MM.1S (cell line): ENCODE measurements around the gene CCDC54.
A peak's percentile ranks its signal among the peaks of the same experiment; 100 is the strongest.

Experiments used
- DNase-seq: peaks from one replicate; pipeline ENCODE4 v3.0.0-alpha.2; 2015
- H2AFZ ChIP-seq: fragments of 300-600 bp; sonication (generic); 2 replicates; pipeline ENCODE4 v1.6.0; 2016; ENCODE audit warnings: antibody characterized with exemption, low read length
- H3F3A ChIP-seq: fragments of 300-600 bp; sonication (generic); 2 replicates; pipeline ENCODE4 v1.6.1; 2016; ENCODE audit warnings: mild to moderate bottlenecking, antibody characterized with exemption, low read length, moderate library complexity, mixed read lengths; ENCODE audit not compliant: insufficient read depth
- H3K27ac ChIP-seq: fragments of 300-600 bp; sonication (generic); 2 replicates; pipeline ENCODE4 v1.5.1; 2016; ENCODE audit warnings: mild to moderate bottlenecking, low read length
- H3K27me3 ChIP-seq: fragments of 300-600 bp; sonication (generic); replicated peaks from 2 replicates; pipeline ENCODE4 v1.6.0; 2016; ENCODE audit warnings: low read length; ENCODE audit not compliant: insufficient read depth
- H3K36me3 ChIP-seq: fragments of 300-600 bp; sonication (generic); replicated peaks from 2 replicates; pipeline ENCODE4 v1.6.1; 2016; ENCODE audit warnings: mild to moderate bottlenecking, low read length, mixed read lengths; ENCODE audit not compliant: insufficient read depth
- H3K4me1 ChIP-seq: fragments of 300-600 bp; sonication (generic); 2 replicates; pipeline ENCODE4 v1.6.1; 2016; ENCODE audit warnings: low read length, mixed read lengths
- H3K4me2 ChIP-seq: fragments of 300-600 bp; sonication (generic); 2 replicates; pipeline ENCODE4 v1.6.0; 2016; ENCODE audit warnings: low read depth, low read length
- H3K4me3 ChIP-seq: fragments of 300-600 bp; sonication (generic); 2 replicates; pipeline ENCODE4 v1.5.1; 2016; ENCODE audit warnings: low read length, mixed read lengths
- H3K79me2 ChIP-seq: fragments of 300-600 bp; sonication (generic); 2 replicates; pipeline ENCODE4 v1.6.1; 2016; ENCODE audit warnings: mixed run types, low read length, mixed read lengths
- H3K9ac ChIP-seq: fragments of 300-600 bp; sonication (generic); 2 replicates; pipeline ENCODE4 v1.6.1; 2016; ENCODE audit warnings: low read length, mixed read lengths
- H3K9me2 ChIP-seq: fragments of 300-600 bp; sonication (generic); replicated peaks from 2 replicates; pipeline ENCODE4 v1.6.1; 2016; ENCODE audit warnings: mild to moderate bottlenecking, low read length, mixed read lengths; ENCODE audit not compliant: insufficient read depth
- H3K9me3 ChIP-seq: fragments of 300-600 bp; sonication (generic); replicated peaks from 2 replicates; pipeline ENCODE4 v1.6.1; 2016; ENCODE audit warnings: mild to moderate bottlenecking, low read length, mixed read lengths; ENCODE audit not compliant: insufficient read depth
- H4K20me1 ChIP-seq: fragments of 300-600 bp; sonication (generic); 2 replicates; pipeline ENCODE4 v1.6.1; 2016; ENCODE audit warnings: mild to moderate bottlenecking, low read length, moderate library complexity, mixed read lengths; ENCODE audit not compliant: insufficient read depth
- EZH2 ChIP-seq: fragments of 300-600 bp; sonication (generic); optimal IDR thresholded peaks from 2 replicates; pipeline ENCODE3; 2017; ENCODE audit warnings: low read depth, mild to moderate bottlenecking, antibody characterized with exemption, low read length, mixed read lengths
- EZH2phosphoT487 ChIP-seq: fragments of 300-600 bp; sonication (generic); IDR thresholded peaks from 2 replicates; pipeline ENCODE4 v1.6.1; 2018; ENCODE audit warnings: antibody characterized with exemption, low read length
- TF ChIP-seq, protein P1 (sequence below): fragments of 300-600 bp; sonication (generic); IDR thresholded peaks from 2 replicates; pipeline ENCODE4 v1.5.1; 2016; ENCODE audit warnings: antibody characterized with exemption, low read length, mixed read lengths

CCDC54 gene

DNA sequence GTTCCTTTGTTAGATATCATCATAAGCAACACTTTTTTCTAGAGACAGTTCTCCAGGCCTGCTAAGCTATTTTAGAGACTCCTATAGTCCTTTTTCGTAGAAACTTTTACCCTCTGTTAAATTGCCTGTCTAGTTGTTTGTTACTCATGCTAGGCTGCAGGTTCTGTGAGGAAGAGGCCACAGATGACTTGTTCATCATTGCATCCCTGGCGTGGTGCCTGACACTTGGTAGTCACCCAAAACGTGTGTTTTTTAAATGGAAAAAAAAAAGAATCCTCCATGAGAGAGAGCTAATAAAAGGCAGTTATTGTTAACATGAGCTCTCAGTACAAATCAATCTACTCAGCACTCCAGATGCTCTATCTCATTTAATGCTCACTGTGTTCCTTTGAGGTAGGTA lies 35.1 kb downstream of the CCDC54 start:
- TF ChIP-seq, protein P1, sequence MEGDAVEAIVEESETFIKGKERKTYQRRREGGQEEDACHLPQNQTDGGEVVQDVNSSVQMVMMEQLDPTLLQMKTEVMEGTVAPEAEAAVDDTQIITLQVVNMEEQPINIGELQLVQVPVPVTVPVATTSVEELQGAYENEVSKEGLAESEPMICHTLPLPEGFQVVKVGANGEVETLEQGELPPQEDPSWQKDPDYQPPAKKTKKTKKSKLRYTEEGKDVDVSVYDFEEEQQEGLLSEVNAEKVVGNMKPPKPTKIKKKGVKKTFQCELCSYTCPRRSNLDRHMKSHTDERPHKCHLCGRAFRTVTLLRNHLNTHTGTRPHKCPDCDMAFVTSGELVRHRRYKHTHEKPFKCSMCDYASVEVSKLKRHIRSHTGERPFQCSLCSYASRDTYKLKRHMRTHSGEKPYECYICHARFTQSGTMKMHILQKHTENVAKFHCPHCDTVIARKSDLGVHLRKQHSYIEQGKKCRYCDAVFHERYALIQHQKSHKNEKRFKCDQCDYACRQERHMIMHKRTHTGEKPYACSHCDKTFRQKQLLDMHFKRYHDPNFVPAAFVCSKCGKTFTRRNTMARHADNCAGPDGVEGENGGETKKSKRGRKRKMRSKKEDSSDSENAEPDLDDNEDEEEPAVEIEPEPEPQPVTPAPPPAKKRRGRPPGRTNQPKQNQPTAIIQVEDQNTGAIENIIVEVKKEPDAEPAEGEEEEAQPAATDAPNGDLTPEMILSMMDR, result no peak
- H3K4me1 ChIP-seq, result peaks cover 10% of the 10 kb centered on the region
- no peaks in the 10 kb centered on the region for H3K27me3 ChIP-seq
- H3F3A ChIP-seq, result peaks cover 3% of the 10 kb centered on the region; the same call in 1 of the 2 replicates
- no peak overlapping the region for H3K4me3 ChIP-seq
- H3K27ac ChIP-seq, result no peak overlapping the region
- no peak for DNase-seq
- no peaks in the 10 kb centered on the region for H3K79me2 ChIP-seq
- no peaks in the 10 kb centered on the region for H3K36me3 ChIP-seq
- no peak overlapping the region for H3K9ac ChIP-seq
- H3K9me3 ChIP-seq, result no peaks in the 10 kb centered on the region
- H2AFZ ChIP-seq, result no peak overlapping the region
- H3K9me2 ChIP-seq, result no peaks in the 10 kb centered on the region
- H4K20me1 ChIP-seq, result no peaks in the 10 kb centered on the region
- H3K4me2 ChIP-seq, result no peak overlapping the region

DNA sequence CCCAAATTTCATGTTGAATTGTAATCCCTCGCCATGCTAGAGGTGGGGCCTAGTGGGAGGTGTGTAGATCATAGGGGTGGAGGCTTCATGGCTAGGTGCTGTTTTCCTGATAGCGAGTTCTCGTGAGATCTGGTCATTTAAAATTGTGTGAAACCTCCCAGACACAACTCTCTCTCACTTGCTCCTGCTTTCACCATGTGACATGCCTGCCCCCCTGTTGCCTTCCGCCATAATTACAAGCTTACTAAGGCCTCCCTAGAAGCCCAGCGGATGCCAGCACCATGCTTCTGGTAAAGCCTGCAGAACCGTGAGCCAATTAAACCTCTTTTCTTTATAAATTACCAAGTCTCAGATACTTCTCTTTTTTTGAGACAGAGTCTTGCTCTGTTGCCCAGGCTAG lies 36.0 kb downstream of the CCDC54 start:
- H3K9me3 ChIP-seq, result no peaks in the 10 kb centered on the region
- no peak overlapping the region for H3K27ac ChIP-seq
- H3K36me3 ChIP-seq, result no peaks in the 10 kb centered on the region
- H2AFZ ChIP-seq, result no peak overlapping the region
- DNase-seq, result no peak
- TF ChIP-seq EZH2phosphoT487, result no peak
- no peak for TF ChIP-seq EZH2
- TF ChIP-seq, protein P1, result no peak
- H3K4me1 ChIP-seq, result peaks cover 10% of the 10 kb centered on the region
- no peak overlapping the region for H3K9ac ChIP-seq
- no peaks in the 10 kb centered on the region for H3K79me2 ChIP-seq
- no peak overlapping the region for H3K4me2 ChIP-seq
- H3K4me3 ChIP-seq, result no peak overlapping the region
- H3K27me3 ChIP-seq, result no peaks in the 10 kb centered on the region
- no peaks in the 10 kb centered on the region for H4K20me1 ChIP-seq
- H3K9me2 ChIP-seq, result no peaks in the 10 kb centered on the region
- peaks cover 3% of the 10 kb centered on the region; the same call in 1 of the 2 replicates for H3F3A ChIP-seq

DNA sequence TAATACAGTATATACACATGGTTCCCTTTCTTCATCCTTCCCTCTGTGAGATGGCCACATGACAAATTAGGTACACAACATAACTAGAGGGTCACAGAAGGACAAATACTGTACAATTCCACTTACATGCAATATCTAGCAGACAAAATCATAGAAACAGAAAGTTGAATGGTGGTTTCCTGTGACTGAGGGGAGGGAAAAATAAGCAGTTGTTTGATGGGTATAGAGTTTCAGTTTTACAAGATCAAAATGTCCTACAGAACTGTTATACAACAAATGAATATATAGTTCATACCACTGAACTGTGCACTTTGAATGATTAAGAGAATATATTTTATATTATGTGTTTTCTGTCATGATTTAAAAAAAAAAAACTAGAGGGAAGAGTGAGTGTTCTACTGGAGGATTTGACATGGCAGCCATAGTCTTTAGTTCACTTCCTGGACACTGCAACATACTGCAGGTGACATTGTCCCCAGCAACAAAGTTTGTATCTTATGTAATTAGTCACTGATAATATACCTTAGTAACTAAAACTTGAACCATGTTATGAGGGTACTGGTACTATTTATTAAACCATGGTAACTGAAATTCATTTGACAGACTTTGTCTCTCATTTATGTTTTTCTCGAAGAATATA lies 37.2 kb downstream of the CCDC54 start:
- no peaks in the 10 kb centered on the region for H3K79me2 ChIP-seq
- no peak overlapping the region for H2AFZ ChIP-seq
- H3K36me3 ChIP-seq, result no peaks in the 10 kb centered on the region
- H3K9me3 ChIP-seq, result no peaks in the 10 kb centered on the region
- no peaks in the 10 kb centered on the region for H3K9me2 ChIP-seq
- no peak overlapping the region for H3K9ac ChIP-seq
- H3K27me3 ChIP-seq, result no peaks in the 10 kb centered on the region
- H3K4me1 ChIP-seq, result peaks cover 10% of the 10 kb centered on the region
- no peaks in the 10 kb centered on the region for H4K20me1 ChIP-seq
- H3K4me2 ChIP-seq, result peak overlapping the region; percentile 17; the same call in 1 of the 2 replicates
- H3K4me3 ChIP-seq, result no peak overlapping the region
- peaks cover 3% of the 10 kb centered on the region; the same call in 1 of the 2 replicates for H3F3A ChIP-seq
- TF ChIP-seq EZH2phosphoT487, result no peak
- TF ChIP-seq, protein P1, result no peak
- TF ChIP-seq EZH2, result no peak
- peak; percentile 68 for DNase-seq
- no peak overlapping the region for H3K27ac ChIP-seq
